ENCODE data around the gene CPLX3.

DNA sequence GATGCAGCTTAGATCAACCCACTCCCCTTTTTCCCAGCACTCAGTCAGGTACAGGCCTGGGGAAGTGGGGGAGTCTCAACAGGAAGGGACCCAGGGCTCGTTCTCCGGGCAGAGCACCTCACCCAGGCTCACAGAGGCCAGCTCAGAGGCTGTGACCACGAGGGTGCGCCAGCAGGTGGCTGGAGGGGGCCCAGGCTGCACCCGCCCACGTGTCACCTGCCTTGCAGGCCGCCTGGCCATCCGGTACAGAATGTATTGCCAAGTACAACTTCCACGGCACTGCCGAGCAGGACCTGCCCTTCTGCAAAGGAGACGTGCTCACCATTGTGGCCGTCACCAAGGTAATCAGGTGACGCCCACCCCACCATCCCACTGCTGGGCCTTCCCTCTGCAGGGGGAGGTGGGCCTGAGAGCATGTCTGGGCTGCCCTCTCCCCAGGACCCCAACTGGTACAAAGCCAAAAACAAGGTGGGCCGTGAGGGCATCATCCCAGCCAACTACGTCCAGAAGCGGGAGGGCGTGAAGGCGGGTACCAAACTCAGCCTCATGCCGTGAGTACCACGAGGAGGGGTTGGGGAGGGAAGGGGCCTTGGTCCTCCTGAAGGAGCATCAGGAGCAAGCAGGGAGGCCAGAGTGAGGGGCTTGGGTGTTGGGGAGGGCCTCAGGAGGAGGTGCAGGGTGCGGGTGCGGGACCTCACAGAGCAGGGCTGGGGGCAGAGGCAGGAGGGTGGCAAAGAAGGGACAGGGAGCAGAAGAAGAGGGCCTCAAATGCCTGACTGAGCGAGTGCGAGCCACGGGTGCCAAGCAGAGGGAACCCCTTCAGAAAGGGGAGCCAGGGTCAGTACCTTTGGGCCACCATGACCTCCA is 27.8 kb upstream of the CPLX3 start:
- TF ChIP-seq, protein P1, sequence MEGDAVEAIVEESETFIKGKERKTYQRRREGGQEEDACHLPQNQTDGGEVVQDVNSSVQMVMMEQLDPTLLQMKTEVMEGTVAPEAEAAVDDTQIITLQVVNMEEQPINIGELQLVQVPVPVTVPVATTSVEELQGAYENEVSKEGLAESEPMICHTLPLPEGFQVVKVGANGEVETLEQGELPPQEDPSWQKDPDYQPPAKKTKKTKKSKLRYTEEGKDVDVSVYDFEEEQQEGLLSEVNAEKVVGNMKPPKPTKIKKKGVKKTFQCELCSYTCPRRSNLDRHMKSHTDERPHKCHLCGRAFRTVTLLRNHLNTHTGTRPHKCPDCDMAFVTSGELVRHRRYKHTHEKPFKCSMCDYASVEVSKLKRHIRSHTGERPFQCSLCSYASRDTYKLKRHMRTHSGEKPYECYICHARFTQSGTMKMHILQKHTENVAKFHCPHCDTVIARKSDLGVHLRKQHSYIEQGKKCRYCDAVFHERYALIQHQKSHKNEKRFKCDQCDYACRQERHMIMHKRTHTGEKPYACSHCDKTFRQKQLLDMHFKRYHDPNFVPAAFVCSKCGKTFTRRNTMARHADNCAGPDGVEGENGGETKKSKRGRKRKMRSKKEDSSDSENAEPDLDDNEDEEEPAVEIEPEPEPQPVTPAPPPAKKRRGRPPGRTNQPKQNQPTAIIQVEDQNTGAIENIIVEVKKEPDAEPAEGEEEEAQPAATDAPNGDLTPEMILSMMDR (IDR thresholded peaks at IDR 0.05): no peak
- TF ChIP-seq POLR2A (IDR thresholded peaks at IDR 0.05) (no peak), POLR2AphosphoS5 (IDR thresholded peaks at IDR 0.05) (no peak), EP300 (IDR thresholded peaks at IDR 0.05) (no peak)
